Stomach (tissue), 4 donors: ENCODE results near the gene PLEKHA4.

ENCODE experiments used
- CTCF ChIP-seq, 7 experiments: fragments of 450-650 bp in 4 of 7; fragments of 200-600 bp in 3 of 7; sonication (generic) in 3 of 7; IDR thresholded peaks; one replicate each; pipeline ENCODE4 v1.5.1; 2016 to 2019; ENCODE audit warnings: antibody characterized with exemption in 7 of 7, control low read depth in 2 of 7, mild to moderate bottlenecking in 1 of 7
- POLR2AphosphoS5 ChIP-seq, 3 donors: sonication (generic); formaldehyde crosslinking; IDR thresholded peaks; one replicate each; pipeline ENCODE4 v1.6.1; 2016; ENCODE audit warnings: antibody characterized with exemption in 3 of 3

GRCh38 chr19:48797103-48797502 is 71.3 kb downstream of the PLEKHA4 start:
- no peak for TF ChIP-seq POLR2AphosphoS5 (IDR thresholded peaks at IDR 0.05)
- TF ChIP-seq CTCF (IDR thresholded peaks at IDR 0.05), result no peak
